GM18502 (cell line): Measurements from ENCODE around the gene UBR7.

Experiments
- ATAC-seq: cut with Tn5 transposase; IDR thresholded peaks from one replicate; pipeline ENCODE4 v1.9.1; 2021; ENCODE audit warnings: mild to moderate bottlenecking; ENCODE audit not compliant: unreplicated experiment, poor library complexity

UBR7 gene

GRCh38 chr14:93245764-93246420 is 38.8 kb downstream of the UBR7 start:
- ATAC-seq, result no peak

- ATAC-seq, result no peak
Observed at GRCh38 chr14:93246534-93246933, 39.5 kb downstream of the UBR7 start.

GRCh38 chr14:93249128-93249831 is 42.2 kb downstream of the UBR7 start:
- ATAC-seq, result no peak

- no peak for ATAC-seq
Observed at GRCh38 chr14:93262446-93262845, 55.4 kb downstream of the UBR7 start.

- no peak for ATAC-seq
Observed at GRCh38 chr14:93263416-93263815, 56.4 kb downstream of the UBR7 start.

GRCh38 chr14:93266127-93266526 is 59.1 kb downstream of the UBR7 start:
- no peak for ATAC-seq

- no peak for ATAC-seq
Observed at GRCh38 chr14:93267149-93267711, 60.2 kb downstream of the UBR7 start.

GRCh38 chr14:93268406-93268805 is 61.4 kb downstream of the UBR7 start:
- ATAC-seq, result no peak

GRCh38 chr14:93269341-93270068 is 62.4 kb downstream of the UBR7 start:
- ATAC-seq, result no peak

GRCh38 chr14:93271111-93271510 is 64.1 kb downstream of the UBR7 start:
- ATAC-seq, result no peak

- no peak for ATAC-seq
Observed at GRCh38 chr14:93274055-93274806, 67.2 kb downstream of the UBR7 start.

- ATAC-seq, result no peak
Observed at GRCh38 chr14:93276031-93276716, 69.1 kb downstream of the UBR7 start.
